Activated naive CD8-positive, alpha-beta T cell treated with anti-CD3 and anti-CD28 coated beads, Interleukin-2, amount 10 ng/mL, durations not matched to agents 7 days and 5 days (primary cell): ENCODE results near the gene HBA2. TPM values are rescaled to one million over a fixed set of nuclear protein-coding genes. Genes with fewer than 3 reads are reported as not detected.
"Not testable (repeated sequence)": the region's sequence is repeated elsewhere in the genome, so short reads cannot be mapped to it uniquely, and the experiment has no call there.

Experiments used
- ATAC-seq: fragments of 150-1000 bp; cut with Tn5 transposase; one replicate; pipeline ENCODE4 v1.10.0; 2021; ENCODE audit warnings: low read depth, moderate library complexity
- POLR2A ChIA-PET: fragments of 350-600 bp; sonication (Branson Sonifier 250); formaldehyde crosslinking; loops from one replicate; lab custom pipeline; 2021; ENCODE audit warnings: antibody characterized with exemption; lab: Charles Lee
- DNase-seq: peaks from one replicate; pipeline ENCODE4 v3.0.0; 2021
- H3K27ac Mint-ChIP-seq: one replicate; pipeline ENCODE4 v1.8.0; 2022; ENCODE audit warnings: mild to moderate bottlenecking, mixed read lengths
- H3K27me3 Mint-ChIP-seq: one replicate; pipeline ENCODE4 v1.8.0; 2022; ENCODE audit warnings: mild to moderate bottlenecking, moderate library complexity, mixed read lengths
- H3K36me3 Mint-ChIP-seq: one replicate; pipeline ENCODE4 v1.8.0; 2021; ENCODE audit warnings: mild to moderate bottlenecking, mixed read lengths
- H3K4me1 Mint-ChIP-seq: one replicate; pipeline ENCODE4 v1.8.0; 2021; ENCODE audit warnings: mixed read lengths
- H3K4me3 Mint-ChIP-seq: one replicate; pipeline ENCODE4 v1.8.0; 2022; ENCODE audit warnings: mild to moderate bottlenecking, moderate library complexity, mixed read lengths
- H3K9me3 Mint-ChIP-seq: one replicate; pipeline ENCODE4 v1.8.0; 2021; ENCODE audit warnings: mixed read lengths
- total RNA-seq, 2 experiments: library from RNA; stranded (reverse); gene quantifications; one replicate each; pipeline ENCODE4 v1.2.3, GENCODE V29; 2021

Gene HBA2
- total RNA-seq, 2 experiments from 2014 or later = not detected

DNA sequence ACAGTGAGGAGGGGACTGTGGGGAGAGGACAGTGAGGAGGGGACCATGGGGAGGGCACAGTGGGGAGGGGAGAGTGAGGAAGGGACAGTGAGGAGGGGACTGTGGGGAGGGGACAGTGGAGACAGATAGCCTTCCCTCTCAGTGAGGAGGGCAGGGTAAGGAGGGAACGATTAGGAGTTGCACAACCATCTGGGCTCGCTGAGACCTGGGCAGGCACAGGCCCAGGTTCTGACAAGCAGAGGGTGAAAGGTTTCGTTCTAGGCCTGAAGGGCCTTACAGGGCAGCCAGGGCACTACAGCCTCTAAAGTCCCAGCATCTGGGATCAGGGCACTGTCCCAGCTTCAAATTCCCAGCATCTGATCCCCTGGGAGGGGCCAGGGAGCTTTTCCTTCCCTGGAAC, 9.0 kb upstream of the HBA2 start:
- POLR2A ChIA-PET, H3K4me3 Mint-ChIP-seq, ATAC-seq, H3K4me1 Mint-ChIP-seq, H3K27ac Mint-ChIP-seq, DNase-seq, H3K9me3 Mint-ChIP-seq, H3K36me3 Mint-ChIP-seq: not testable (repeated sequence)
- peaks cover 40% of the 10 kb centered on the region for H3K27me3 Mint-ChIP-seq

DNA sequence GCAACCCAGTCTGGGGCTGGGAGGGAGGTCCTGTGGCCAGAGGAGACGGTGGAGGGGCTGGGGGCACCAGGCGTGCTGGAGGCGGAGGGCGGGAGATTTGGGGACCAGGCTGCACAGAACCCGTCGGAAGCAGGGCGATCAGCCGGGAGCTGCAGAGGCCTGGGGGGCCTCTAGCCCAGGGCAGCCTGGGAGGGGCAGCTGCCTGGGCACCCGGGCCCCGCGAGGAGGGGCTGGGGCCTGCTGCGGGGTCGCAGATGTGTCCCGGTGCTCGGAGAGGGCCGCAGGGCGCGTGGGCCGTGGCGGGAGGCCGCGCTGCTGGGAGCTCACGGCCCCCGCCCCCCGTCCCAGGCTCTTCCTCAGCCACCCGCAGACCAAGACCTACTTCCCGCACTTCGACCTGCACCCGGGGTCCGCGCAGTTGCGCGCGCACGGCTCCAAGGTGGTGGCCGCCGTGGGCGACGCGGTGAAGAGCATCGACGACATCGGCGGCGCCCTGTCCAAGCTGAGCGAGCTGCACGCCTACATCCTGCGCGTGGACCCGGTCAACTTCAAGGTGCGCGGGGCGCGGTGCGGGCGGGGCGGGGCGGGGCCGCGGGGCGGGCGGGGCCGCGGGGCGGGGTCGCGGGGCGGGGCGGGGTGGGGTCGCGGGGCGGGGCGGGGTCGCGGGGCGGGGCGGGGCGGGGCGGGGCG, 8.4 kb upstream of the HBA2 start:
- H3K36me3 Mint-ChIP-seq, H3K4me1 Mint-ChIP-seq, POLR2A ChIA-PET, H3K9me3 Mint-ChIP-seq, H3K27ac Mint-ChIP-seq, DNase-seq, H3K4me3 Mint-ChIP-seq: not testable (repeated sequence)
- peaks cover 44% of the 10 kb centered on the region for H3K27me3 Mint-ChIP-seq
- peak; percentile 41 for ATAC-seq

DNA sequence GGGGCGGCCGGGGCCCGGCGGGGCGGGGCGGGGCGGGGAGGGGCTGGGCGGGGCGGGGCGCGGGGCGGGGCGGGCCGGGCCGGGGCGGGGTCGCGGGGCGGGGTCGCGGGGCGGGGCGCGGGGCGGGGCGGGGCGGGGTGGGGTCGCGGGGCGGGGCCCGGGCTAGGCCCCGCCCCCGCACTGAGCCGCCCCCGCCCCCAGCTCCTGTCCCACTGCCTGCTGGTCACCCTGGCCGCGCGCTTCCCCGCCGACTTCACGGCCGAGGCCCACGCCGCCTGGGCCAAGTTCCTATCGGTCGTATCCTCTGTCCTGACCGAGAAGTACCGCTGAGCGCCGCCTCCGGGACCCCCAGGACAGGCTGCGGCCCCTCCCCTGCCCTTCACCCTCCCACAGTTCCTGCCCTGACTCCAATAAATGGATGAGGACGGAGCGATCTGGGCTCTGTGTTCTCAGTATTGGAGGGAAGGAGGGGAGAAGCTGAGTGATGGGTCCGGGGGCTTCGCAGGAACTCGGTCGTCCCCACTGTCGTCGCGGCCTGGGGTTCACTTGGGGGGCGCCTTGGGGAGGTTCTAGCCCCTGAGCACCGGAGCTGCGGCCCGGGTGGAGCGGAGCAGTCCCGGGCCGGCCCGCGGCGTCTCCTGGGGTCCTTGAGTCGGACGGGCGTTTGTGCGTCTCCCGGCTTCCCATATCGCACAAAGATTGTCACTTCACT, 7.7 kb upstream of the HBA2 start:
- Mint-ChIP-seq H3K36me3 (no peaks in the 10 kb centered on the region), H3K27me3 (peaks cover 46% of the 10 kb centered on the region), H3K4me3 (no peak overlapping the region), H3K27ac (no peak overlapping the region), H3K9me3 (no peaks in the 10 kb centered on the region), H3K4me1 (peaks cover 5% of the 10 kb centered on the region)
- ATAC-seq (no peak), DNase-seq (no peak)
- POLR2A ChIA-PET = no interaction called here

DNA sequence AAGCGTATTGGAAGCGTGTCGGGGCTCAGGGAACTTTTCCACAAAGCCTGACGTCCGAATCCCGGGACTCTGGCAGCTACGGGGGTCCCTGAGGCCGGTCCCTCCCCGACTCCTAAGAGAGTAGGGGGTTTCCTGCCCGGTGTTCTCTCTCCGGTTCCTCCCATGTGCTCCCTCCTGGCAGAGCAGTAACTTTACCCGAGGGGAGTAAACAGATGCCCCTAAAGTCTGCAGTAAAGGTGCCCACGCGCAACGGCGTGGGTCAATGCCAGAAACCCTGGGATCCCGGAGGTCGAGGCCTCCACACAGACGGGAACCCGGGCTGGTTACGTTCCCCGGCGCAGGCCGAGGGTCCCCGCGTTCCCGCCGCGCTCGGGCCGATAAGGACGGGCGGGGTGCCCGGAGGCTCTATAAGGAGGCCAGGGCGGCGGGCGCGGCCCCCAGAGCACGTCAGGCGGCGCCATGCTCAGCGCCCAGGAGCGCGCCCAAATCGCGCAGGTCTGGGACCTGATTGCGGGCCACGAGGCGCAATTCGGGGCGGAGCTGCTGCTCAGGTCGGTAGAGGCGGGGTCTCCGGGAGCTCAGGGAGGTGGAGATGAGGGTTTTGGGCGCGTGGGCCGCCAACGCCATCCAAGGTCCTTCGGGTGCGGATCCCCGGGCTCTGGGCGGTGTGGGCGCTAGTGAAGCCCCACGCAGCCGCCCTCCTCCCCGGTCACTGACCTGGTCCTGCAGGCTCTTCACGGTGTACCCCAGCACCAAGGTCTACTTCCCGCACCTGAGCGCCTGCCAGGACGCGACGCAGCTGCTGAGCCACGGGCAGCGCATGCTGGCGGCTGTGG, 6.9 kb upstream of the HBA2 start, which contains the start of gene HBM:
Gene HBM, plus strand, starts transcription at position 440 of the 836 bp plus-strand sequence. Its CDS starts 20 bp downstream, at position 460.
- Mint-ChIP-seq H3K36me3 (no peaks in the 10 kb centered on the region), H3K4me1 (peaks cover 5% of the 10 kb centered on the region), H3K27me3 (peaks cover 52% of the 10 kb centered on the region), H3K4me3 (no peak within 1 kb of the TSS), H3K9me3 (no peaks in the 10 kb centered on the region), H3K27ac (no peak within 1 kb of the TSS)
- ATAC-seq (no peak), DNase-seq (no peak)
- POLR2A ChIA-PET = interaction anchor here (0.6 kb wide), 1 partner anchor 70 kb away, joined by 3 read pairs; no protein-coding TSS in a partner anchor

DNA sequence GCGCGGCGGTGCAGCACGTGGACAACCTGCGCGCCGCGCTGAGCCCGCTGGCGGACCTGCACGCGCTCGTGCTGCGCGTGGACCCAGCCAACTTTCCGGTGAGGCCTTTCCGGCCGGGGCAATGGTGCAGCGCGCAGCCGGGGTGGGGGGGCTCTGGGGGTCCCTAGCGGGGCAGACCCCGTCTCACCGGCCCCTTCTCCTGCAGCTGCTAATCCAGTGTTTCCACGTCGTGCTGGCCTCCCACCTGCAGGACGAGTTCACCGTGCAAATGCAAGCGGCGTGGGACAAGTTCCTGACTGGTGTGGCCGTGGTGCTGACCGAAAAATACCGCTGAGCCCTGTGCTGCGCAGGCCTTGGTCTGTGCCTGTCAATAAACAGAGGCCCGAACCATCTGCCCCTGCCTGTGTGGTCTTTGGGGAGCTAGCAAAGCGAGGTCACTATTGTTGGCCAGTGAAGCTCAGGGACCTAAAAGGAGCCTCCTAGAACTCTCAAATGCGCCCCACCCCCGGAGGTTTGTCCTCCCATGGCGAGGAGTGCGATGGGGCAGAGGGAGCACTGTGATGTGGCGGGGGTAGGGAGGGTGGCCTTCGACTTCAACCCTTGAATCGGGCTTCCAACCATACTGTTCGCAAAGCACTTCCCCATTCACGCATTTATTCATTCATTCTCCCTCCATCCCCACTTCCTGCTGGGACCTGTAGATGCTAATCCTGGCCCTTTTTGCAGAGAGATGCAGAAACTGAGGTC, 6.1 kb upstream of the HBA2 start:
- ATAC-seq (no peak), DNase-seq (no peak)
- Mint-ChIP-seq H3K9me3 (no peaks in the 10 kb centered on the region), H3K36me3 (no peaks in the 10 kb centered on the region), H3K4me1 (peaks cover 7% of the 10 kb centered on the region), H3K27me3 (peaks cover 54% of the 10 kb centered on the region), H3K27ac (no peak overlapping the region), H3K4me3 (no peak overlapping the region)
- POLR2A ChIA-PET = interaction anchor here (0.6 kb wide), 1 partner anchor 69 kb away, joined by 3 read pairs; no protein-coding TSS in a partner anchor

DNA sequence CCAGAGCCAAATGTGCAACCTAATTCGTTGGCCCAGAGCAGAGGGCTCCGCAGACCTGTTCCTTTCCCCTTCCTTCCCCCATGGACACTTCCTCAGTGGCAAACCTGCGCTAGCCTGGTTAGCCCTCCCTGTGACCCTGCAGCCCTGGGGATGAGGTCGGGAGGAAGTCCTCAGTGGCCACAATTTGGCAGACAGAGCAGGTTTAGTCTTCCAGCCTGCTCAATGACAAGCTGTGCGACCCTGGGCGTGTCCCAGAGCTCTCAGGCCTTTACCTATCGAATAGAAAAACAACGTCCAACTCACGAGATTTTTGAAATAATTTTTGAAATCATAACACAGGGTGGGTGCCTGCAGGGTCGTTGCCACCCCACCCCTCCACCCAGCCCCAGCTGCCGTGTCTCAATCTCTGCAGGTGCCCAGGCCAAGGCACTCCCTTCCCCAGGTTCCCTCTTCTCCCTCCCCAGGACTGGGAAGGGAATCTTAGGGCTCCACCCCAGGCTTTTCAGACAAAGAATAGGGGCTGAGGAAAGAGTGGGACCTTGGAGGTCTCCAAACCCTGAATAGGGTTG, 5.5 kb upstream of the HBA2 start:
- POLR2A ChIA-PET = no interaction called here
- peaks cover 60% of the 10 kb centered on the region for H3K27me3 Mint-ChIP-seq
- H3K4me3 Mint-ChIP-seq = no peak overlapping the region
- peaks cover 9% of the 10 kb centered on the region for H3K4me1 Mint-ChIP-seq
- H3K9me3 Mint-ChIP-seq = no peaks in the 10 kb centered on the region
- no peak for DNase-seq
- H3K36me3 Mint-ChIP-seq = no peaks in the 10 kb centered on the region
- ATAC-seq = no peak
- no peak overlapping the region for H3K27ac Mint-ChIP-seq

DNA sequence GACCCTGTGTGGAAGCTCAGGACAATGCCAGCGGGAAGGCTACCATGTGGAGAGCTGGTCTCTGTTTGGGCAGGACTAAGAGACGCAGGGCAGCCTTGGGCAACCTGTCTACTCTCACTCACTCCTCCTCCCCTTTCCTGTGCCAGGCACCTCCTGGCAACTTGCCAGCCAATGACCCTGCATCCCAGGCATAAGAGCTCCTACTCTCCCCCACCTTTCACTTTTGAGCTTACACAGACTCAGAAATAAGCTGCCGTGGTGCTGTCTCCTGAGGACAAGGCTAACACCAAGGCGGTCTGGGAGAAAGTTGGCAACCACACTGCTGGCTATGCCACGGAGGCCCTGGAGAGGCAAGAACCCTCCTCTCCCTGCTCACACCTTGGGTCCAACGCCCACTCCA, 4.3 kb upstream of the HBA2 start:
- Mint-ChIP-seq H3K4me3 (no peak overlapping the region), H3K4me1 (peaks cover 9% of the 10 kb centered on the region), H3K9me3 (no peaks in the 10 kb centered on the region), H3K27me3 (peaks cover 59% of the 10 kb centered on the region), H3K27ac (no peak overlapping the region), H3K36me3 (no peaks in the 10 kb centered on the region)
- DNase-seq = no peak
- POLR2A ChIA-PET = no interaction called here
- ATAC-seq = no peak

DNA sequence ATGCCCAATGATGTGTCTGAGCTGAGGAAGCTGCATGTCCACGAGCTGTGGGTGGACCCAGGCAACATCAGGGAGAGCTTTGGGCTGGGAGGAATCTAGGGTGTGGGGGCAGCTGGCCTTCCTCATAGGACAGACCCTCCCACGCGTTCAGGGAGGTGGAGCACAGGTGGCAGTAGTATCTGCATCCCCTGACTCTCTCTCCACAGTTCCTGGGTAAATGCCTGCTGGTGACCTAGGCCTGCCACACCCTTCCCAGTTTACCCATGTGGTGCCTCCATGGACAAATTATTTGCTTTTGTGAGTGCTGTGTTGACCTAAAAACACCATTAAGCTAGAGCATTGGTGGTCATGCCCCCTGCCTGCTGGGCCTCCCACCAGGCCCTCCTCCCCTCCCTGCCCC, 3.7 kb upstream of the HBA2 start:
- H3K36me3 Mint-ChIP-seq = no peaks in the 10 kb centered on the region
- no peak overlapping the region for H3K27ac Mint-ChIP-seq

DNA sequence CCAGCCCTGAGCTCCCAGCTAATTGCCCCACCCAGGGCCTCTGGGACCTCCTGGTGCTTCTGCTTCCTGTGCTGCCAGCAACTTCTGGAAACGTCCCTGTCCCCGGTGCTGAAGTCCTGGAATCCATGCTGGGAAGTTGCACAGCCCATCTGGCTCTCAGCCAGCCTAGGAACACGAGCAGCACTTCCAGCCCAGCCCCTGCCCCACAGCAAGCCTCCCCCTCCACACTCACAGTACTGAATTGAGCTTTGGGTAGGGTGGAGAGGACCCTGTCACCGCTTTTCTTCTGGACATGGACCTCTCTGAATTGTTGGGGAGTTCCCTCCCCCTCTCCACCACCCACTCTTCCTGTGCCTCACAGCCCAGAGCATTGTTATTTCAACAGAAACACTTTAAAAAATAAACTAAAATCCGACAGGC, 2.6 kb upstream of the HBA2 start:
- Mint-ChIP-seq H3K27me3 (peaks cover 67% of the 10 kb centered on the region), H3K4me1 (peaks cover 14% of the 10 kb centered on the region)
- H3K4me3 Mint-ChIP-seq, H3K9me3 Mint-ChIP-seq, DNase-seq, H3K27ac Mint-ChIP-seq, ATAC-seq, H3K36me3 Mint-ChIP-seq, POLR2A ChIA-PET: not testable (repeated sequence)

More for the DNA sequence above, 3.7 kb upstream of the HBA2 start:
- H3K27me3 Mint-ChIP-seq = peaks cover 59% of the 10 kb centered on the region
- H3K4me3 Mint-ChIP-seq = no peak overlapping the region
- H3K4me1 Mint-ChIP-seq = peaks cover 9% of the 10 kb centered on the region
- no peak for DNase-seq
- POLR2A ChIA-PET = no interaction called here
- ATAC-seq = no peak
- no peaks in the 10 kb centered on the region for H3K9me3 Mint-ChIP-seq

DNA sequence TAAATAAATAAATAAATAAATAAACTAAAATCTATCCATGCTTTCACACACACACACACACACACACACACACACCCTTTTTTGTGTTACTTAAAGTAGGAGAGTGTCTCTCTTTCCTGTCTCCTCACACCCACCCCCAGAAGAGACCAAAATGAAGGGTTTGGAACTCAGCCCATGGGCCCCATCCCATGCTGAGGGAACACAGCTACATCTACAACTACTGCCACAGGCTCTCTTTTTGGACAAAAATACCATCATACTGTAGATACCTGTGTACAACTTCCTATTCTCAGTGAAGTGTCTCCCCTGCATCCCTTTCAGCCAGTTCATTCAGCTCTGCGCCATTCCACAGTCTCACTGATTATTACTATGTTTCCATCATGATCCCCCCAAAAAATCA, 1.9 kb upstream of the HBA2 start:
- no peak overlapping the region for H3K27ac Mint-ChIP-seq
- POLR2A ChIA-PET = no interaction called here
- no peaks in the 10 kb centered on the region for H3K36me3 Mint-ChIP-seq
- DNase-seq = no peak
- peaks cover 68% of the 10 kb centered on the region for H3K27me3 Mint-ChIP-seq
- no peak for ATAC-seq
- no peaks in the 10 kb centered on the region for H3K9me3 Mint-ChIP-seq
- no peak overlapping the region for H3K4me3 Mint-ChIP-seq
- H3K4me1 Mint-ChIP-seq = peaks cover 14% of the 10 kb centered on the region

DNA sequence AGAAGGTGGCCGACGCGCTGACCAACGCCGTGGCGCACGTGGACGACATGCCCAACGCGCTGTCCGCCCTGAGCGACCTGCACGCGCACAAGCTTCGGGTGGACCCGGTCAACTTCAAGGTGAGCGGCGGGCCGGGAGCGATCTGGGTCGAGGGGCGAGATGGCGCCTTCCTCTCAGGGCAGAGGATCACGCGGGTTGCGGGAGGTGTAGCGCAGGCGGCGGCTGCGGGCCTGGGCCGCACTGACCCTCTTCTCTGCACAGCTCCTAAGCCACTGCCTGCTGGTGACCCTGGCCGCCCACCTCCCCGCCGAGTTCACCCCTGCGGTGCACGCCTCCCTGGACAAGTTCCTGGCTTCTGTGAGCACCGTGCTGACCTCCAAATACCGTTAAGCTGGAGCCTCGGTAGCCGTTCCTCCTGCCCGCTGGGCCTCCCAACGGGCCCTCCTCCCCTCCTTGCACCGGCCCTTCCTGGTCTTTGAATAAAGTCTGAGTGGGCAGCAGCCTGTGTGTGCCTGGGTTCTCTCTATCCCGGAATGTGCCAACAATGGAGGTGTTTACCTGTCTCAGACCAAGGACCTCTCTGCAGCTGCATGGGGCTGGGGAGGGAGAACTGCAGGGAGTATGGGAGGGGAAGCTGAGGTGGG, 657 bp downstream of the HBA2 start:
- H3K27me3 Mint-ChIP-seq = peaks cover 61% of the 10 kb centered on the region
- peaks cover 11% of the 10 kb centered on the region for H3K4me1 Mint-ChIP-seq
- H3K4me3 Mint-ChIP-seq, DNase-seq, POLR2A ChIA-PET, H3K27ac Mint-ChIP-seq, H3K9me3 Mint-ChIP-seq, H3K36me3 Mint-ChIP-seq, ATAC-seq: not testable (repeated sequence)
